Upper lobe of left lung (tissue), 6 donors: ENCODE results near the gene TUBAL3. TPM values are rescaled to one million over a fixed set of nuclear protein-coding genes. Genes with fewer than 3 reads are reported as not detected.

Experiments used
- ATAC-seq, 2 donors: fragments of 200-7000 bp; cut with Tn5 transposase; one replicate each; pipeline ENCODE4 v1.9.1; 2022; ENCODE audit warnings: mild to moderate bottlenecking in 2 of 2, moderate library complexity in 2 of 2; ENCODE audit not compliant: low FRiP score in 2 of 2
- DNase-seq, 2 donors: peaks; one replicate each; pipeline ENCODE4 v3.0.0-alpha.2; 2019 to 2020
- H3K27ac ChIP-seq, 4 donors: fragments of 200-600 bp; sonication (generic); one replicate each; pipeline ENCODE4 v1.5.1; 2016 to 2019
- H3K27me3 ChIP-seq, 4 donors: fragments of 200-600 bp; sonication (generic); one replicate each; pipeline ENCODE4 v1.5.1; 2017 to 2019
- H3K36me3 ChIP-seq, 4 donors: fragments of 200-600 bp; sonication (generic); one replicate each; pipeline ENCODE4 v1.5.1; 2016 to 2019
- H3K4me1 ChIP-seq, 4 donors: fragments of 200-600 bp; sonication (generic); one replicate each; pipeline ENCODE4 v1.5.1; 2018 to 2019
- H3K4me3 ChIP-seq, 4 donors: fragments of 200-600 bp; sonication (generic); one replicate each; pipeline ENCODE4 v1.5.1; 2017 to 2019; ENCODE audit warnings: mild to moderate bottlenecking in 2 of 4, moderate library complexity in 1 of 4
- H3K9me3 ChIP-seq, 4 donors: fragments of 200-600 bp; sonication (generic); one replicate each; pipeline ENCODE4 v1.5.1; 2018 to 2019
- CTCF ChIP-seq, 6 experiments: fragments of 450-650 bp in 4 of 6; fragments of 200-600 bp in 2 of 6; sonication (generic) in 2 of 6; IDR thresholded peaks; one replicate each; pipeline ENCODE4 v1.5.1; 2016 to 2019; ENCODE audit warnings: antibody characterized with exemption in 6 of 6
- EP300 ChIP-seq, 4 donors: sonication (generic); formaldehyde crosslinking; IDR thresholded peaks; one replicate each; pipeline ENCODE4 v1.5.1; 2017; ENCODE audit warnings: antibody characterized with exemption in 4 of 4, control low read depth in 2 of 4
- POLR2A ChIP-seq, 4 donors: fragments of 450-650 bp; IDR thresholded peaks; one replicate each; pipeline ENCODE4 v1.5.1; 2016 to 2017; ENCODE audit warnings: antibody characterized with exemption in 4 of 4, mild to moderate bottlenecking in 2 of 4
- POLR2AphosphoS5 ChIP-seq, 2 donors: sonication (generic); formaldehyde crosslinking; IDR thresholded peaks; one replicate each; pipeline ENCODE4 v1.5.1; 2017; ENCODE audit warnings: antibody characterized with exemption in 2 of 2
- WGBS, 2 donors: methylation state at CpG; one replicate each; pipeline ENCODE4 v1.1.5; 2017 to 2018; 5-methylcytosine and 5-hydroxymethylcytosine counted together
- total RNA-seq, 6 donors: library from RNA; depleted of rRNA in 4 of 6; stranded (reverse); fragments of >200 nt in 4 of 6; gene quantifications; one replicate each; pipeline versions ENCODE4 v1.1.0 to v1.2.1, GENCODE V29; 2016 to 2021
- donor health status: DM: no; HTN: no; CAD: no; lungs with moderate emphysema.
- donor health status: DM: no; HTN: yes; CAD: no; lungs with severe emphysema.

TUBAL3 gene
- total RNA-seq, 6 donors from 2014 or later: 0.59 TPM; not detected in 5

- 77 to 94% methylated on average over 4 of the region's 4 CpGs for WGBS, 2 donors
- ATAC-seq: peak in 1 of 2 donors; percentile 16
- H3K4me1 ChIP-seq: peaks cover 3 to 7% (median 5%) of the 10 kb centered on the region in 4 donors
These were observed 36.5 kb upstream of the TUBAL3 start for GRCh38 chr10:5441106-5441505.

GRCh38 chr10:5440206-5440605 lies 35.6 kb upstream of the TUBAL3 start:
- Histone ChIP-seq H3K36me3 (no peaks in the 10 kb centered on the region), H3K27me3 (no peaks in the 10 kb centered on the region), H3K4me1 (no peaks in the 10 kb centered on the region), H3K4me3 (no peak overlapping the region), H3K9me3 (no peaks in the 10 kb centered on the region), H3K27ac (no peak overlapping the region)
- DNase-seq (no peak), ATAC-seq (peak in 1 of 2 donors; percentile 30)
- 91 to 97% methylated on average over 2 of the region's 2 CpGs for whole genome bisulfite sequencing, 2 donors
- no peak for TF ChIP-seq EP300 (IDR thresholded peaks at IDR 0.05)
- no peak for TF ChIP-seq CTCF (IDR thresholded peaks at IDR 0.05)
- TF ChIP-seq POLR2A (IDR thresholded peaks at IDR 0.05): no peak
- TF ChIP-seq POLR2AphosphoS5 (IDR thresholded peaks at IDR 0.05): no peak

More at GRCh38 chr10:5441106-5441505, 36.5 kb upstream of the TUBAL3 start:
- DNase-seq: no peak
- Histone ChIP-seq H3K4me3 (no peak overlapping the region), H3K27ac (no peak overlapping the region), H3K9me3 (no peaks in the 10 kb centered on the region), H3K27me3 (no peaks in the 10 kb centered on the region), H3K36me3 (no peaks in the 10 kb centered on the region)
- TF ChIP-seq POLR2A (IDR thresholded peaks at IDR 0.05): no peak
- TF ChIP-seq CTCF (IDR thresholded peaks at IDR 0.05): no peak
- no peak for TF ChIP-seq EP300 (IDR thresholded peaks at IDR 0.05)
- no peak for TF ChIP-seq POLR2AphosphoS5 (IDR thresholded peaks at IDR 0.05)

GRCh38 chr10:5435328-5435727 lies 30.7 kb upstream of the TUBAL3 start:
- TF ChIP-seq POLR2A (IDR thresholded peaks at IDR 0.05) (no peak), EP300 (IDR thresholded peaks at IDR 0.05) (no peak), CTCF (IDR thresholded peaks at IDR 0.05) (no peak), POLR2AphosphoS5 (IDR thresholded peaks at IDR 0.05) (no peak)
- DNase-seq: no peak
- ATAC-seq: no peak
- WGBS, 2 donors: 93 to 97% methylated on average over 3 of the region's 3 CpGs
- H3K4me3 ChIP-seq: no peak overlapping the region
- H3K9me3 ChIP-seq: no peaks in the 10 kb centered on the region
- no peaks in the 10 kb centered on the region for H3K27me3 ChIP-seq
- peaks cover 0 to 5% (median 0%) of the 10 kb centered on the region in 4 donors for H3K36me3 ChIP-seq
- no peak overlapping the region for H3K27ac ChIP-seq
- H3K4me1 ChIP-seq: no peaks in the 10 kb centered on the region

- 36 to 47% methylated on average over 3 of the region's 3 CpGs for WGBS, 2 donors
These were observed 29.6 kb upstream of the TUBAL3 start for GRCh38 chr10:5434017-5434753.

More at GRCh38 chr10:5434017-5434753, 29.6 kb upstream of the TUBAL3 start:
- Histone ChIP-seq H3K4me1 (no peaks in the 10 kb centered on the region), H3K36me3 (peaks cover 0 to 5% (median 0%) of the 10 kb centered on the region in 4 donors), H3K9me3 (no peaks in the 10 kb centered on the region), H3K27ac (no peak overlapping the region), H3K4me3 (no peak overlapping the region), H3K27me3 (no peaks in the 10 kb centered on the region)
- no peak for TF ChIP-seq POLR2AphosphoS5 (IDR thresholded peaks at IDR 0.05)
- TF ChIP-seq EP300 (IDR thresholded peaks at IDR 0.05): no peak
- TF ChIP-seq POLR2A (IDR thresholded peaks at IDR 0.05): no peak
- TF ChIP-seq CTCF (IDR thresholded peaks at IDR 0.05): peak in 5 of 6 experiments; percentile 34 to 68 (median 56)
- DNase-seq (no peak), ATAC-seq (peak; percentile 46 to 68)
